NT2/D1 (cell line): ENCODE measurements around the gene SERTAD2.

Experiments used
- DNase-seq: peaks from one replicate; pipeline ENCODE4 v3.0.0-alpha.2; 2011; ENCODE audit warnings: low read depth, low spot score
- H3K27me3 ChIP-seq: 2 replicates; pipeline ENCODE4 v1.6.0; 2011; ENCODE audit warnings: mild to moderate bottlenecking; ENCODE audit not compliant: insufficient read length, insufficient read depth
- H3K36me3 ChIP-seq: 2 replicates; pipeline ENCODE4 v1.6.1; 2011; ENCODE audit warnings: mild to moderate bottlenecking, low read length, mixed read lengths; ENCODE audit not compliant: insufficient read depth, insufficient read length
- H3K4me1 ChIP-seq: 2 replicates; pipeline ENCODE4 v1.5.1; 2011; ENCODE audit not compliant: insufficient read depth, insufficient read length
- H3K4me3 ChIP-seq: 2 replicates; pipeline ENCODE4 v1.5.1; 2011; ENCODE audit warnings: low read depth; ENCODE audit not compliant: insufficient read length
- H3K9ac ChIP-seq: 2 replicates; pipeline ENCODE4 v1.6.0; 2011; ENCODE audit warnings: low read depth; ENCODE audit not compliant: insufficient read length
- H3K9me3 ChIP-seq: 2 replicates; pipeline ENCODE4 v1.5.1; 2011; ENCODE audit warnings: mild to moderate bottlenecking, low read length; ENCODE audit not compliant: insufficient read depth
- SUZ12 ChIP-seq: IDR thresholded peaks from 2 replicates; pipeline ENCODE4 v1.6.1; 2011; ENCODE audit not compliant: insufficient read length, insufficient read depth; ENCODE audit errors: extremely low read depth
- YY1 ChIP-seq: IDR thresholded peaks from 2 replicates; pipeline ENCODE4 v1.6.1; 2011; ENCODE audit not compliant: insufficient read length, insufficient read depth
- ZNF274 ChIP-seq: IDR thresholded peaks from 2 replicates; pipeline ENCODE4 v1.6.1; 2011; ENCODE audit warnings: mild to moderate bottlenecking, low read depth, low read length

Gene SERTAD2

DNA sequence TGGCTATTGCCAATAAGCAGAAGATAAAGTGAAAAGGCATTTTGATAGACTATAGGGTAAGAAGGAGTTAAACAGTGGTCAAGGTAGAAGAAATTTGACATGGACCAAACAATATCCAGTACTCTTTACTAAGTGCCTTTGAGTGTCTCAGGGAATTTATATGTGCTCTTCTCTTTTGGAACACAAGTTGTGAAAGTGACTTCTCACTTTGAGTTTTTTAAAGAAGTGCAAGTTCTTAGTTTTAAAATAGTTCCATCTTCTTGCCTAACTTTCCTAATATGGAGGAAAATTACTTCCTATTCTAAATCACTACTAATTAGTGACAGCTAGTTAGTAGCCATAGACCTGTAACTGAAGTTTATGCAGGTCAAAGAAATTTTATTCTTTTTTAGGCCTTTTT lies 66.2 kb downstream of the SERTAD2 start:
- Histone ChIP-seq H3K9me3 (no peaks in the 10 kb centered on the region), H3K36me3 (no peaks in the 10 kb centered on the region), H3K9ac (no peak overlapping the region), H3K4me1 (peaks cover 2% of the 10 kb centered on the region), H3K27me3 (no peaks in the 10 kb centered on the region), H3K4me3 (no peak overlapping the region)
- no peak for TF ChIP-seq SUZ12
- no peak for TF ChIP-seq YY1
- TF ChIP-seq ZNF274 = no peak
- DNase-seq = no peak

DNA sequence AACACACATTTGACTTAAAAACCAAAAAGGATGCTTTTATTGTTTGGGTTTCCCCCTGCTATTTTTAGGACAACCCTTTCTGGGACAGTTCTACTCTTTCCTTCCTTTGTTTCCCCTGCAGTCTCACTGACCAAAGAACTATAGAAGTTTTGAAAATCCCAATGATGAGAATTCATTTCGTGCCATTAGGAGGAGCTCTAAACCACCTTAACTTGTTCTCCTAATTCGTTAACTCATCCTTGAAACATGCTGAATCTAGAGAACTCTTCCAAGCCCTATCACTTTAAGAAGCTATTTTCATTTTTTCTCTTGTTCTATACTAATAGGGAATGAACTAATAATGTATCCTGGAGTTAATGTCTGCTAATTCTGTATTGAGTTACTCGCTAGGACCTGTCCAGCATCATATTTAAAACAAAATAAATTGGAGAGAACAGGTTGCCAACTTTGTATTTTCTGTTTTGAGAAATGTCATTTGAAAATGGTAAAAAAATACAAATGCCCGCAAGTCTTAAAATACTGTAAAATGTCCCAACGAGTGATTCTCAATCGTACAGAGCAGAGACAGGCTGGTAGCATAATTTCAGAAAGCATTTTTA lies 66.7 kb downstream of the SERTAD2 start:
- H3K9me3 ChIP-seq = no peaks in the 10 kb centered on the region
- H3K4me1 ChIP-seq = peaks cover 2% of the 10 kb centered on the region
- no peaks in the 10 kb centered on the region for H3K36me3 ChIP-seq
- no peak overlapping the region for H3K9ac ChIP-seq
- no peak for TF ChIP-seq ZNF274
- TF ChIP-seq SUZ12 = no peak
- no peak for TF ChIP-seq YY1
- no peak overlapping the region for H3K4me3 ChIP-seq
- no peak for DNase-seq
- H3K27me3 ChIP-seq = no peaks in the 10 kb centered on the region

DNA sequence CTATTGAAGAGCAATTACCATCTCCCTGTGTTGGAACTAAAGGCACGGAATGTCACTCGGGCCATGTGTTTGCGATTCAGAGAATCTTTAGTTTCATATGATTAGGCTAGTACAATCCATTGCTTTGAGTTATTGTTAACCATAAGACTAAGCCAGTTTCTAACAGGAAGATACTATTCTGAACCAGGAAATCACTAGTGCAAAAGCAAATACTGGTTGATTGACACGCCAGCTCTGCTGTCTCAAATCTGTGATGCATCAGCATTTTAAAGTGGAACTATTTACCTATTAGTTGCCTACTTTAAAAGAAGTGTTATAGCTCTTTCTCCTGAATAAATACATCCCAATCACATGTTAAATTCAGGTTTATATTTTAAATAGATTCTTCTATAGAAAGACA lies 67.7 kb downstream of the SERTAD2 start:
- TF ChIP-seq SUZ12 (no peak), YY1 (no peak), ZNF274 (no peak)
- H3K36me3 ChIP-seq = peaks cover under 1% of the 10 kb centered on the region
- H3K4me1 ChIP-seq = no peaks in the 10 kb centered on the region
- no peak overlapping the region for H3K9ac ChIP-seq
- no peak for DNase-seq
- no peak overlapping the region for H3K4me3 ChIP-seq
- no peaks in the 10 kb centered on the region for H3K9me3 ChIP-seq
- no peaks in the 10 kb centered on the region for H3K27me3 ChIP-seq

DNA sequence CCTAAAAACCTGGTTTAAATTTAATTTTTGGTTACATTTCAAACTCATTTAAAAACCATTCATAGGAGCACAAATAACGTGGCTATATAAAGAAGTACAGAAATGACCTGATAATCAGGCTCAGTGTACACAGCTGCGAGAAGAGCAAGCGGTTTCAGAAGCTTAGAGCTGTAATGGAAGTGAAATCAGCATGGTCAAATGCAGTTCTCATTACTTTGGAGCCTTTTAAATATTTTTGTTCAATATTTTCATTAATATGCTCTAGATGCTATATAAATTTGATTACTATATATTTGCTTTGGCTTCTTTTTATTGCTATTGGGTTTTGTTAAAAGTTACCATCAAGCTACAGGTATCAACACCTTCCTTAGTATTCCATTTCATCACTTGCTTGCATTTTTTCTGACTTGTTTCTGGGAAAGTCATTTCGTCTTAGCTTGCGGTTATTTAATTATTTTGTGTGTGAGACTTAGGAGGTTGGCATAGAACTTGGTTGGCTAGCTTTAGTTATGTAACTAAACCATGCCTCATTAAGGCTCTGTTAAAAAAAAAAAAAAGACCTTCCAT lies 70.9 kb downstream of the SERTAD2 start:
- no peak overlapping the region for H3K4me3 ChIP-seq
- H3K4me1 ChIP-seq = no peaks in the 10 kb centered on the region
- H3K27me3 ChIP-seq = no peaks in the 10 kb centered on the region
- DNase-seq = no peak
- no peak overlapping the region for H3K9ac ChIP-seq
- no peak for TF ChIP-seq ZNF274
- no peak for TF ChIP-seq SUZ12
- TF ChIP-seq YY1 = no peak
- H3K36me3 ChIP-seq = peaks cover 12% of the 10 kb centered on the region
- H3K9me3 ChIP-seq = no peaks in the 10 kb centered on the region

DNA sequence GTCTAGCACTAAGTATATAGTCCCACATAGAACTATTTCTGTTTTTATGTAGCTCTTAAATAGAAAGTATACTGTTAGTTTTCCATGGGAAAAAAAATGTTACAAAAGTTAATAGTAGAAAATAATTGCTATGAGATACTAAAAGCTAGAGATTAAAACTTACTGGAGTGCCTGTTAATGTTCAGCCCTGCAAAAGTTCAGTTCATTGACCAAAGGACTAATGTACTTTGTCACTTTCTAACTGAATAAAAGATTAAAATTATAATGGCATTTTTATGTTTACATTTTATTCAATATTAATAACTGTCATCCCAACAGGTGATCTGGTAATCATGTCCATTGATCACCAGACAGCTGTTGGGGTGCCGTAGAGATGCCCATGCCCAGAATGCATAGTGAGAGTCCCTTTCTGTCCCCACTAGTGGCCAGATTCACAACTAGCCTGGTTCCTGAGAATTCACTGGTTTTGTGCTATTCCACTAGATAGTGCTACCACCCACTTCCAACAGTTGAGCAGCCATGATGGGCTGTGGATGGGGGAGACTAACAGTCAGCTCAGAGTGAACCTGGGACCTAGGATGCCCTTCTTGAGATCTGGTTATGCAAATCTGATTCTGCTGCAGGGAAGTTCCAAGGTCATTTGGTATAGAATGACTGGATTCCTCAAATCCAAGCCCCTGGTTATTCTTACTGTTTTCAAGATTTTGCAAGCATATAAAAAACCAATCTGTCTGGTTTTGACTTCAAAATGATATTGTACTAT lies 71.8 kb downstream of the SERTAD2 start:
- Histone ChIP-seq H3K9me3 (no peaks in the 10 kb centered on the region), H3K27me3 (no peaks in the 10 kb centered on the region), H3K36me3 (peaks cover 12% of the 10 kb centered on the region), H3K9ac (no peak overlapping the region), H3K4me1 (no peaks in the 10 kb centered on the region), H3K4me3 (no peak overlapping the region)
- TF ChIP-seq SUZ12 (no peak), YY1 (no peak), ZNF274 (no peak)
- no peak for DNase-seq
